Fibroblast of skin of abdomen (primary cell): Measurements from ENCODE around the gene RBM20.
A peak's percentile ranks its signal among the peaks of the same experiment; 100 is the strongest.
"Not testable (repeated sequence)": the region's sequence is repeated elsewhere in the genome, so short reads cannot be mapped to it uniquely, and the experiment has no call there.

Source experiments
- DNase-seq: peaks from one replicate; pipeline ENCODE4 v3.0.0-alpha.2; 2013

The RBM20 gene

DNA sequence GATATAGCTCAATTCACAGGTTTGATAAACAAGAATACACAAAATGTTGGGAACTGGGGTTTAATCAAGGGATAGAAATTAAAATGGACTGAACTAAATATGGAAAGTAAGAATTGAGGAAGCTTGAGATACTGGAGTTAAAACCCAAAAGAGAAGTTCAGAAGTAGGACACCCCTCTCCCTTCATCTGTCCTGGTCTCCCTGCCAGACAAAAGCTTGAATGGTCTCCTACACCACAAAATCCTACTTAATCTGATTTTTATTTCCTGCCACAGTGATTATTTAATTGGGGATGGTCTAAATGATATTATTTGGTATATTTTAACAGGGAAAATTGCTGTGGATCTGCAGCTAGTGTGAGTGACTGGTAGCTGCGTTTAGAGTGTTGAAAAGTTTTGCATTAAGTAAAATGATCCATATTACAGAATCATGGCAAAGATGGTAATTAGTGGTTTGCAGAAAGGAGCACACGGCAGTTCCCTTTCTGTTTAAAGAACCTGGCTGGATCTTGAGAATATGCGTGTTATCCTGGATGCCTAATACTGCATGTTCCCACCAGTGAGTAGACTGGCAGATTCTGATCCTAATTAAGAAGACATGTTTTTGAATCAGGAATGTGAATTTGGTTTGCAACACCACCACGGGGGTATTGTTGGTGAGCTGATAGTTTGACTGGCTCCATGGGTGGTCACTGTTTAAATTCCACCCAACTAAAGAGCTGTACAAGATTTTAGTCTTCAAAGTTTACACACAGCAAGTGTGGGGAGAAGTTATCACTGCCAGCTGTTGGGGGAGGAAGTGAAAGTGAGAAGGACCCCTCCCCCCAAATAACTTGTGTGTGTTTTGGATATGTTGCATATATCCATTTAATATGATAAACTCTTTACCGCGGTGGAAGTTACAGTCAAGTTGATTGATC lies 5.5 kb downstream of the RBM20 start:
- DNase-seq = peak; percentile 49

GRCh38 chr10:110650265-110650668 lies 6.1 kb downstream of the RBM20 start:
- peak; percentile 25 for DNase-seq

DNA sequence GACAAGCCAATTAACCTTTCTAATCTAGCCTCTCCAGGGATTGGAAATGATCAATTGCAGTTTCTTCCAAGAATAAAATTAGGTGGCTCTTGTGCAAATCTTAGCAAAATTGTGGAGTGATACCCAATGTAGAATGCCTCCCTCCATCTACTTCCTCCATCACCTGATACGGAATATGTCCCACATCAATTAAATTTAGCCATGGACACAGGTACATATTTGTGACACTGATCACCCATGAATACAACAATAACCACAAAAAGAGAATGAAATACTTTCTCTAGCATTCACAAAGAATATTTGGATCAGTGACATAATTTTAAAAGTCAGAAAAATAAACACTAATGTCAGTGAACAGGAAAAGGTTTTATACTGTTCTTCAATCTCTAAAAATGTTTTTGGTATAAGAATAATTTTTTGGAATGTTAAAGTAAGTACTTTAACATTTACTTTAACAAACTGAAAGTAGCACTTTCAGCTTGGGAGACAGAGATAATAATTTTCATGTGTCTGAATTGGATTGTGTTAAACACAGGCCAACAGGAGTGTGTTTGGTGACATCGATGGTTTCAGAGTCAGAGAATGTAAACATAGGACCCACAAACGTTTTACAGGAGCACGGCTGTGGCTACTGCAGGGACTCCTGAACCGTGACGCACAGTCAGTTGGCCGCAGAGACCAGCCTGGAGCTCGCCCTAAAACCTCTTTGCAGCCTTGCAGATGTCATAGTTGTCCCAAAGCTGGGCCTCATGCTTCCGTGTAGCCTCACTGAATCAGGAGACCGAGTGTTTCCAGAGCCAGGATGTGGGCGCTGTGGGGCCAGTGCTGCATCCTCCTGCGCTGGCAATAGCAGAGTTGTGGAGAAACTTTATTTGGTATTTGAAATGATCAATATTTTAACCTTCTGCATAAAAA lies 7.2 kb downstream of the RBM20 start:
- peak; percentile 77 for DNase-seq

- no peak for DNase-seq
These were observed 8.5 kb downstream of the RBM20 start for GRCh38 chr10:110652475-110653118.

DNA sequence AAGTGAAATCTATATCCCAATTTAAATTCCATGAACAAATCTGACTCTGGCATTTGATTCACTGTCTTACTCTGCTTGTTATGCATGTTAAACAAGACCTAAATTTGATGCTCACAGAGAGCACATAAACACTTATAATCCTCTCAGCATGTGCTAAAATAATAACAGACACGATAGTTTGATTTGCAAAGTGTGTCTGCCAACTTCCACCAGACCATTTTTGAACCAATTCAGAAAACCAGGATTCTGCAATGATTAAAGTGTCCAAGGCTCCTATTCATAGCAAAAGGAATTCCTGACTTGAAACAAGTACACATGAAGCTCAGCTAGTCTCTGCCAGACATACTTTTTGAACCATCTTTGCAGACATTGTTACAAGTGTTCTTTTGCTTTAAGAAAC lies 11.2 kb downstream of the RBM20 start:
- DNase-seq = peak; percentile 22

- DNase-seq = no peak
These were observed 12.5 kb downstream of the RBM20 start for GRCh38 chr10:110656612-110657011.

GRCh38 chr10:110657973-110658691 lies 14.0 kb downstream of the RBM20 start:
- DNase-seq = no peak

GRCh38 chr10:110659558-110659957 lies 15.4 kb downstream of the RBM20 start:
- DNase-seq = no peak

- not testable (repeated sequence) for DNase-seq
These were observed 16.2 kb downstream of the RBM20 start for GRCh38 chr10:110660289-110660688.

GRCh38 chr10:110661292-110661691 lies 17.2 kb downstream of the RBM20 start:
- no peak for DNase-seq

GRCh38 chr10:110664483-110665420 lies 20.6 kb downstream of the RBM20 start:
- peak; percentile 92 for DNase-seq

DNA sequence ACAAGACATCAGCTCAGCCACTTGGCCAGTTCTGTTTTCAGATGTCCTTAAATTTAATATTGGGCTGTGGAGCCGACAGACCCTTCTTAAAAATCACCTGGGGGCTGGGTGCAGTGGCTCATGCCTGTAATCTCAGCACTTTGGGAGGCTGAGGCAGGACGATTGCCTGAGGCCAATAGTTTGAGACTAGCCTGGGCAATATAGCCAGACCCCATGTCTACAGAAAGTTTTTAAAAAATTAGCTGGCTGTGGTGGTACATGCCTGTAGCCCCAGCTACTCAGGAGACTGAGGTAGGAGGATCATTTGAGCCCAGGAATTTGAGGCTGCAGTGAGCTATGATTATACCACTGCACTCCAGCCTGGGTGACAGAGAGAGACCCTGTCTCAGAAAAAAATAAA lies 22.1 kb downstream of the RBM20 start:
- DNase-seq = not testable (repeated sequence)

GRCh38 chr10:110666673-110667072 lies 22.5 kb downstream of the RBM20 start:
- no peak for DNase-seq

DNA sequence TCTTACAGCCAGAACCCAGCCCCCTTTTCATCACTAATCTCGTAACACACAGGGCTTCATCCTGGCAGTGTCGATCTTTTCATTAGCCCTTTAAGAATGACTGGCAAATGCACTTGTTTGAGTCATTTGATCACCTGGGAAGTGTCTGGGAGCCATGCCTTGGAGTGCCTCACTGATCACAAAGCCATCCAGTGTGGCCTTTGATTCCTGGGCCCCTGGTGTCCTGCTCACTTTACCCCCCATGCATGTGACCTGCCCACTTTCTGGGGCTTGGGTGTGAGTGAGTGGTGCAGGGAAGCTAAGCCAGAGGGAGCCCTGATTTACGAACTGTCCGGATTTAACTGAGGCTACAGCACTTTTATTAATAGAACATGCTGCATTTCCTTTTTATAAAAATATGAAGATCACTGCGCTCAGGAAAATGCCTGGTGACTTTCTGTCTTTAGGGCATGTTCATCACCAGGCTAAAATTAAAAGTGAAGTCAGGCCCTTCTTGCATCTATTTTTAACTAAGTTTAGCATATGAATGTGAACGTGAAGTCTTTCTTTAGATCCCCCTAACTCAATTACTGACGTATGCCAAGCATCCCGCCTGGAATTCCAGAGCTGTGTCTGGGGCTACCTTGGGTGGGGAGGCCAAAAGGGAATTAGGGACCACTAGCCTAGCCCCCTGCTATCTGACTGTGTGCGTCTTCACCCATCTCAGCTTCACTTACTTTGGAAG lies 23.6 kb downstream of the RBM20 start:
- no peak for DNase-seq

DNA sequence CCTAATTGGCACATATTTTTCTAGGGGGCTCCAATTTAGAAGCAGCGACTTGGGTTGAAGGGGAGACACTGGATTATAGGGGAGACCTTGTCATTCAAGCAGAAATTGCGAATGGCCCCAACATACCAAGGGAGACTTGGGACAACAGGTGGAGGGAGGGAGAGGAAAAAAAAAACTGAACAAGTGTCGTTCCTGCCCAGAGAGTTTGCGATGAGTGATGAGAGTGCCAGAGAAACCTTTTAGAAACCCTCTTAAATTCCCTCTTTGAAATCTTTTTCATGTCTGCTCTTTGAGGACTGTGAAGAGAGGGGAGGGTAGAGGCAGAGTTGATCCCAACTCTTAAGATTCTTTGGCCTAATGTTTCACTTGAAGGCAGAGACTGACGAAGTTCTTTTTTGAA lies 24.3 kb downstream of the RBM20 start:
- no peak for DNase-seq

GRCh38 chr10:110670335-110670734 lies 26.2 kb downstream of the RBM20 start:
- DNase-seq = no peak

- DNase-seq = peak; percentile 62
These were observed 27.8 kb downstream of the RBM20 start for GRCh38 chr10:110671788-110672579.

DNA sequence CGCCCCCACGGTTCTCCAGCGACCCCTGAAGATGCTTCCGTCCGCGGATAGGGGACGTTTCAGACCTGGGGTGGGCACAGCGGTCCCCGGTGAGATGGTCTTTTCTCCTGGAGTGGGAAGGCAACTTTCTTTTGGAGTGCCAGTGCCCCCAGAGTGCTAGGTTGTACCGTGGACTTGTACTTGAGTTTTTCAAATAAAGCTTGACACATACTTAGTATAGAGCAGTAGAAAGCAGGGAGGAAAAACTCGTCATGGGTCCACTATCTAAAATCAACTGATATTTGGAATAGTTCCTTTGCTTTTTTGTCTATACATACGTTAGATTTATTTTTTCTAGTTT lies 28.4 kb downstream of the RBM20 start:
- DNase-seq = no peak

- DNase-seq = no peak
These were observed 31.9 kb downstream of the RBM20 start for GRCh38 chr10:110676016-110676415.
